H1 (cell line): ENCODE data around the gene ANKEF1. TPM values are rescaled to one million over a fixed set of nuclear protein-coding genes. Genes with fewer than 3 reads are reported as not detected.

ENCODE experiments used
- CTCF ChIA-PET: fragments of 300-600 bp; sonication (Branson Sonifier 250); formaldehyde crosslinking; loops from one replicate; lab custom pipeline; 2021; ENCODE audit not compliant: partially characterized antibody; lab: Charles Lee
- POLR2A ChIA-PET: fragments of 300-600 bp; sonication (Branson Sonifier 250); formaldehyde crosslinking; loops from one replicate; lab custom pipeline; 2021; ENCODE audit warnings: inconsistent platforms; ENCODE audit not compliant: partially characterized antibody; lab: Charles Lee
- DNase-seq, 2 experiments: peaks; one replicate each; pipeline versions ENCODE4 v3.0.0 to v3.0.0-alpha.2; 2010 to 2022; ENCODE audit warnings: low spot score in 2 of 2, low read depth in 1 of 2, mixed read lengths in 1 of 2
- FAIRE-seq: peaks from 2 replicates; lab custom pipeline; 2011; peaks lifted over from hg19 to GRCh38; lab: Jason Lieb, UNC
- H2AFZ ChIP-seq: 2 replicates; pipeline ENCODE4 v1.8.1; 2012; ENCODE audit warnings: low read length, inconsistent platforms
- H2AK5ac ChIP-seq: 2 replicates; pipeline ENCODE4 v1.6.1; 2013; ENCODE audit warnings: low read depth, low read length
- H2BK120ac ChIP-seq: replicated peaks from 2 replicates; pipeline ENCODE3; 2013; ENCODE audit warnings: low read depth, low read length, inconsistent platforms
- H2BK12ac ChIP-seq: 2 replicates; pipeline ENCODE4 v1.6.1; 2013; ENCODE audit warnings: low read depth, low read length
- H2BK15ac ChIP-seq: 2 replicates; pipeline ENCODE4 v1.6.1; 2013; ENCODE audit warnings: low read length
- H2BK20ac ChIP-seq: 2 replicates; pipeline ENCODE4 v1.6.1; 2013; ENCODE audit warnings: low read length
- H2BK5ac ChIP-seq: 2 replicates; pipeline ENCODE4 v1.6.1; 2013; ENCODE audit warnings: low read depth, low read length
- H3K14ac ChIP-seq: 2 replicates; pipeline ENCODE4 v1.6.1; 2013; ENCODE audit warnings: inconsistent platforms; ENCODE audit not compliant: insufficient read length
- H3K18ac ChIP-seq: 2 replicates; pipeline ENCODE4 v1.6.1; 2013; ENCODE audit warnings: low read length; ENCODE audit errors: extremely low read depth
- H3K23ac ChIP-seq: 2 replicates; pipeline ENCODE4 v1.6.1; 2013; ENCODE audit warnings: inconsistent platforms; ENCODE audit not compliant: insufficient read length
- H3K23me2 ChIP-seq: 2 replicates; pipeline ENCODE4 v1.6.1; 2013; ENCODE audit warnings: low read depth, low read length
- H3K27ac ChIP-seq: 2 replicates; pipeline ENCODE4 v1.6.1; 2011; ENCODE audit warnings: low read depth, low read length, inconsistent platforms
- H3K27me3 ChIP-seq, 4 experiments: replicated peaks in 1 of 4; 1 replicate in 1 of 4; 2 replicates in 3 of 4; pipeline versions ENCODE4 v1.6.1 to v1.8.1; 2011 to 2013; ENCODE audit warnings: low read length in 3 of 4, mild to moderate bottlenecking in 3 of 4, inconsistent platforms in 2 of 4, mixed read lengths in 2 of 4, moderate library complexity in 1 of 4; ENCODE audit not compliant: control insufficient read depth in 3 of 4, insufficient read depth in 3 of 4; ENCODE audit errors: extremely low read depth in 1 of 4
- H3K36me3 ChIP-seq, 4 experiments: 2 replicates each; pipeline versions ENCODE4 v1.6.1 to v1.8.1; 2011 to 2013; ENCODE audit warnings: mild to moderate bottlenecking in 4 of 4, low read length in 3 of 4, moderate library complexity in 2 of 4, control low read depth in 1 of 4, inconsistent platforms in 1 of 4; ENCODE audit not compliant: insufficient read depth in 4 of 4, control insufficient read depth in 2 of 4
- H3K4ac ChIP-seq: replicated peaks from 2 replicates; pipeline ENCODE3; 2013; ENCODE audit warnings: low read length, low read depth, mixed read lengths, inconsistent platforms; ENCODE audit not compliant: insufficient read length
- H3K4me1 ChIP-seq, 4 experiments: replicated peaks in 1 of 4; 1 replicate in 1 of 4; 2 replicates in 3 of 4; pipeline versions ENCODE4 v1.6.1 to v1.8.1; 2011 to 2013; ENCODE audit warnings: low read length in 3 of 4, inconsistent platforms in 2 of 4, mixed read lengths in 1 of 4; ENCODE audit not compliant: insufficient read depth in 4 of 4, control insufficient read depth in 3 of 4
- H3K4me2 ChIP-seq, 2 experiments: 2 replicates each; pipeline versions ENCODE4 v1.6.1 to v1.8.1; 2011 to 2013; ENCODE audit warnings: low read depth in 2 of 2, low read length in 2 of 2, control low read depth in 1 of 2, inconsistent platforms in 1 of 2, mild to moderate bottlenecking in 1 of 2; ENCODE audit not compliant: insufficient read depth in 1 of 2
- H3K4me3 ChIP-seq, 4 experiments: fragments of 200-600, 300-600 bp in 1 of 4; sonication (generic), shearing (Covaris generic), sonication (Bioruptor Twin) in 1 of 4; 2 replicates each; pipeline versions ENCODE4 v1.5.1 to v1.8.1; 2011 to 2016; ENCODE audit warnings: low read length in 4 of 4, low read depth in 3 of 4, control low read depth in 2 of 4, inconsistent platforms in 2 of 4, mild to moderate bottlenecking in 2 of 4, mixed read lengths in 1 of 4, moderate library complexity in 1 of 4; ENCODE audit not compliant: insufficient read depth in 2 of 4; ENCODE audit errors: extremely low read depth in 1 of 4
- H3K56ac ChIP-seq: replicated peaks from 2 replicates; pipeline ENCODE3; 2013; ENCODE audit warnings: low read depth, mild to moderate bottlenecking, mixed read lengths, low read length, inconsistent platforms; ENCODE audit not compliant: insufficient read length
- H3K79me1 ChIP-seq: 2 replicates; pipeline ENCODE4 v1.6.1; 2013; ENCODE audit warnings: low read depth, low read length, control low read depth
- H3K79me2 ChIP-seq, 2 experiments: 2 replicates each; pipeline versions ENCODE4 v1.6.1 to v1.8.1; 2012 to 2013; ENCODE audit warnings: low read length in 2 of 2, mild to moderate bottlenecking in 2 of 2, inconsistent platforms in 1 of 2; ENCODE audit not compliant: insufficient read depth in 2 of 2, control insufficient read depth in 1 of 2
- H3K9ac ChIP-seq, 4 experiments: replicated peaks in 1 of 4; 1 replicate in 1 of 4; 2 replicates in 3 of 4; pipeline versions ENCODE4 v1.6.1 to v1.8.1; 2011 to 2013; ENCODE audit warnings: low read depth in 3 of 4, low read length in 3 of 4, control low read depth in 2 of 4, mild to moderate bottlenecking in 2 of 4, moderate library complexity in 2 of 4, inconsistent platforms in 1 of 4; ENCODE audit errors: extremely low read depth in 1 of 4
- H3K9me3 ChIP-seq, 2 experiments: 2 replicates each; pipeline versions ENCODE4 v1.6.1 to v1.8.1; 2012 to 2013; ENCODE audit warnings: mild to moderate bottlenecking in 2 of 2, moderate library complexity in 2 of 2, control low read depth in 1 of 2, inconsistent platforms in 1 of 2, low read depth in 1 of 2, low read length in 1 of 2, mixed read lengths in 1 of 2; ENCODE audit not compliant: insufficient read depth in 2 of 2
- H4K20me1 ChIP-seq, 2 experiments: replicated peaks in 1 of 2; 2 replicates each; pipeline versions ENCODE3 to v1.8.1; 2011 to 2013; ENCODE audit warnings: inconsistent platforms in 2 of 2, low read length in 2 of 2, mild to moderate bottlenecking in 1 of 2; ENCODE audit not compliant: insufficient read depth in 2 of 2, control insufficient read depth in 1 of 2
- H4K5ac ChIP-seq: 2 replicates; pipeline ENCODE4 v1.6.1; 2013; ENCODE audit warnings: low read length, low read depth, mixed read lengths, inconsistent platforms; ENCODE audit not compliant: insufficient read length
- H4K8ac ChIP-seq: 2 replicates; pipeline ENCODE4 v1.8.0; 2013; ENCODE audit warnings: mild to moderate bottlenecking, moderate library complexity, low read length, inconsistent platforms; ENCODE audit not compliant: insufficient read depth; ENCODE audit errors: extremely low read depth
- H4K91ac ChIP-seq: replicated peaks from 2 replicates; pipeline ENCODE3; 2013; ENCODE audit warnings: low read length, mixed read lengths, inconsistent platforms; ENCODE audit not compliant: insufficient read length
- ATF2 ChIP-seq: IDR thresholded peaks from 2 replicates; pipeline ENCODE4 v1.6.1; 2012; ENCODE audit warnings: low read length, inconsistent platforms
- CBX8 ChIP-seq: fragments of 300-800, 300-1000 bp; sonication (generic); IDR thresholded peaks from 2 replicates; pipeline ENCODE4 v1.7.1; 2016; ENCODE audit warnings: low read depth, low read length, borderline replicate concordance
- JUND ChIP-seq: IDR thresholded peaks from 2 replicates; pipeline ENCODE4 v1.6.1; 2011; ENCODE audit warnings: mild to moderate bottlenecking, improper control_type of control experiment, low read length
- POLR2AphosphoS5 ChIP-seq: IDR thresholded peaks from 2 replicates; pipeline ENCODE4 v1.6.1; 2011; ENCODE audit warnings: low read depth, low read length
- POU5F1 ChIP-seq: IDR thresholded peaks from 2 replicates; pipeline ENCODE4 v1.6.1; 2011; ENCODE audit warnings: low read depth, mild to moderate bottlenecking, low read length, moderate library complexity
- RFX5 ChIP-seq: IDR thresholded peaks from 2 replicates; pipeline ENCODE4 v1.6.1; 2011; ENCODE audit warnings: low read depth, low read length, improper control_type of control experiment, borderline replicate concordance
- RNF2 ChIP-seq: fragments of 200-900, 300-1000 bp; sonication (generic); IDR thresholded peaks from 2 replicates; pipeline ENCODE4 v1.7.1; 2016; ENCODE audit warnings: borderline replicate concordance, low read depth, mild to moderate bottlenecking, antibody characterized with exemption, low read length; ENCODE audit not compliant: poor library complexity, severe bottlenecking; ENCODE audit errors: missing control alignments
- SP2 ChIP-seq: IDR thresholded peaks from 2 replicates; pipeline ENCODE4 v1.6.1; 2012; ENCODE audit warnings: mild to moderate bottlenecking, low read length, inconsistent platforms
- TEAD4 ChIP-seq: IDR thresholded peaks from 2 replicates; pipeline ENCODE4 v1.6.1; 2012; ENCODE audit warnings: low read depth, low read length, inconsistent platforms, mixed read lengths
- WGBS, 2 experiments: shearing (Covaris generic) in 1 of 2; methylation state at CpG; one replicate each; pipeline versions ENCODE4 v1.1.6 to v1.1.7; 2013 to 2015; ENCODE audit warnings: low lambda C conversion rate in 2 of 2, mixed read lengths in 2 of 2, inconsistent platforms in 1 of 2, low coverage in 1 of 2, missing lambda C conversion rate in 1 of 2; ENCODE audit not compliant: insufficient replicate concordance in 2 of 2, insufficient coverage in 1 of 2, insufficient read length in 1 of 2; ENCODE audit errors: extremely low coverage in 1 of 2, missing lambda C conversion rate in 1 of 2; 5-methylcytosine and 5-hydroxymethylcytosine counted together
- polyA plus RNA-seq, 7 experiments: library from polyadenylated mRNA; depleted of rRNA in 3 of 7; stranded (reverse) in 5 of 7; unstranded in 2 of 7; fragments of >200 nt in 5 of 7; fragments of 200-250 nt in 2 of 7; gene quantifications; 1 replicate in 5 of 7; 2 replicates in 1 of 7; 4 replicates in 1 of 7; pipeline versions ENCODE4 v1.2.1 to v1.2.3, GENCODE V29; 2011 to 2013; ENCODE audit warnings: missing spikeins in 2 of 7, mixed read lengths in 2 of 7
- total RNA-seq: library from RNA; stranded (reverse); fragmentation: NEBNext Ultra II Directional; extraction: Animal tissue kit (Norgen Biotek cat#: 25700); gene quantifications from 2 replicates; pipeline ENCODE4 v1.2.1, GENCODE V29; 2021

The ANKEF1 gene
- total and polyA plus RNA-seq, 2 of the 8 experiments (the other 6 are each of a cell fraction or from before 2014, with no cell fraction given) = 2.8 to 10.0 TPM

- FAIRE-seq = no peak
- Histone ChIP-seq H4K8ac (peak overlapping the region; percentile 19; the same call in 1 of the 2 replicates), H3K56ac (no peak overlapping the region), H2BK12ac (no peak overlapping the region), H2BK5ac (no peak overlapping the region), H3K23ac (no peak overlapping the region), H3K4me1 (peaks cover 0 to 3% (median 0%) of the 10 kb centered on the region in 4 experiments; a peak in 1 of 7 replicates), H3K79me1 (no peaks in the 10 kb centered on the region), H2BK20ac (no peak overlapping the region), H3K79me2 (no peaks in the 10 kb centered on the region), H4K20me1 (no peaks in the 10 kb centered on the region), H3K4me3 (no peak overlapping the region), H3K27me3 (no peaks in the 10 kb centered on the region), H4K5ac (no peak overlapping the region), H3K18ac (no peak overlapping the region), H3K4me2 (no peak overlapping the region), H3K9me3 (no peaks in the 10 kb centered on the region), H2BK15ac (no peak overlapping the region), H3K14ac (no peak overlapping the region), H3K23me2 (no peaks in the 10 kb centered on the region), H3K36me3 (no peaks in the 10 kb centered on the region), H3K9ac (no peak overlapping the region), H4K91ac (no peak overlapping the region), H3K27ac (no peak overlapping the region), H2AK5ac (no peak overlapping the region), H2AFZ (0 out of 2 replicates have a peak overlapping the region, but pooled peaks have one; percentile 13), H2BK120ac (no peak overlapping the region), H3K4ac (no peak overlapping the region)
- no peak for DNase-seq
- ChIA-PET POLR2A (no interaction called here), CTCF (interaction anchor here (0.9 to 6.6 kb wide), 15 partner anchors 10 to 475 kb away, joined by 3 to 100 read pairs (median 8); no protein-coding TSS in a partner anchor)
- WGBS, 2 experiments = 93% methylated on average over 2 of the region's 2 CpGs; no CpG with 5 or more reads in 1 of the 2 experiments
- no peak for TF ChIP-seq RFX5
- TF ChIP-seq SP2 = no peak
- TF ChIP-seq CBX8 = no peak
- TF ChIP-seq RNF2 = no peak
- TF ChIP-seq JUND = no peak
- TF ChIP-seq POLR2AphosphoS5 = no peak
- TF ChIP-seq POU5F1 = no peak
- TF ChIP-seq ATF2 = no peak
- no peak for TF ChIP-seq TEAD4
Measured at GRCh38 chr20:10093087-10093591, 58.4 kb downstream of the ANKEF1 start.
